ENCODE measurements around the gene MACROD2. TPM values are rescaled to one million over a fixed set of nuclear protein-coding genes. Genes with fewer than 3 reads are reported as not detected.

The MACROD2 gene
- total and polyA plus RNA-seq, 2 experiments from 2014 or later: 2.8 to 4.3 TPM

DNA sequence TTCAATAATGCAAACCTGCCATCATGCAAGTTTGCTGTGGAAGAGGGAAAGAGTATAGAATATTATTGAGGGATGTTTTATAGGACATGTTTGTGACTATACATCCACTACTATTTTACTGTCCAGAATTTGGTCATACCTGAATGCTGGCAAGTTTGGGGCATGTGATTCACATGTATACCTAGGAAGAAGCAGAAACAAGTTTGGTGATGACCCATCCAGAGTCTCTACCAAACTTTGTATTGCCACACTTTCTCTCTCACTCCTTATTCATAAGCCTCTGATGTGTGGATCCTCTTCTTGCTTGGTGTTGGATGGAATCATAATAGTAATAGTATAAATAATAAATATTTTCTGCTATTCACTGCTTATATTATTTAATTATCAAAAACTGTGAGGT is 450.6 kb downstream of the MACROD2 start:
- DNase-seq (ENCODE audit: low spot score) (no peak), ATAC-seq (no peak)
- TF ChIP-seq CREB1 (CRISPR knock-in tag; IDR thresholded peaks at IDR 0.05; ENCODE audit: low read depth) (no peak), STAT1 (IDR thresholded peaks at IDR 0.05; ENCODE audit: unreplicated experiment) (no peak), JUNB (IDR thresholded peaks at IDR 0.05; ENCODE audit: unreplicated experiment) (no peak), NANOG (IDR thresholded peaks at IDR 0.05; ENCODE audit: borderline replicate concordance) (no peak), ZNF114 (CRISPR knock-in tag; IDR thresholded peaks at IDR 0.05) (no peak), ZNF331 (CRISPR knock-in tag; IDR thresholded peaks at IDR 0.05; ENCODE audit: low read depth) (no peak), EZH2phosphoT487 (IDR thresholded peaks at IDR 0.05; ENCODE audit: unreplicated experiment) (no peak), EZH2 (IDR thresholded peaks at IDR 0.05; ENCODE audit: low read depth, unreplicated experiment) (no peak), POLR2AphosphoS5 (IDR thresholded peaks at IDR 0.05; ENCODE audit: low read depth) (no peak)
- TF ChIP-seq, protein P1, sequence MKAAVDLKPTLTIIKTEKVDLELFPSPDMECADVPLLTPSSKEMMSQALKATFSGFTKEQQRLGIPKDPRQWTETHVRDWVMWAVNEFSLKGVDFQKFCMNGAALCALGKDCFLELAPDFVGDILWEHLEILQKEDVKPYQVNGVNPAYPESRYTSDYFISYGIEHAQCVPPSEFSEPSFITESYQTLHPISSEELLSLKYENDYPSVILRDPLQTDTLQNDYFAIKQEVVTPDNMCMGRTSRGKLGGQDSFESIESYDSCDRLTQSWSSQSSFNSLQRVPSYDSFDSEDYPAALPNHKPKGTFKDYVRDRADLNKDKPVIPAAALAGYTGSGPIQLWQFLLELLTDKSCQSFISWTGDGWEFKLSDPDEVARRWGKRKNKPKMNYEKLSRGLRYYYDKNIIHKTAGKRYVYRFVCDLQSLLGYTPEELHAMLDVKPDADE (IDR thresholded peaks at IDR 0.05): no peak
- TF ChIP-seq, protein P2, sequence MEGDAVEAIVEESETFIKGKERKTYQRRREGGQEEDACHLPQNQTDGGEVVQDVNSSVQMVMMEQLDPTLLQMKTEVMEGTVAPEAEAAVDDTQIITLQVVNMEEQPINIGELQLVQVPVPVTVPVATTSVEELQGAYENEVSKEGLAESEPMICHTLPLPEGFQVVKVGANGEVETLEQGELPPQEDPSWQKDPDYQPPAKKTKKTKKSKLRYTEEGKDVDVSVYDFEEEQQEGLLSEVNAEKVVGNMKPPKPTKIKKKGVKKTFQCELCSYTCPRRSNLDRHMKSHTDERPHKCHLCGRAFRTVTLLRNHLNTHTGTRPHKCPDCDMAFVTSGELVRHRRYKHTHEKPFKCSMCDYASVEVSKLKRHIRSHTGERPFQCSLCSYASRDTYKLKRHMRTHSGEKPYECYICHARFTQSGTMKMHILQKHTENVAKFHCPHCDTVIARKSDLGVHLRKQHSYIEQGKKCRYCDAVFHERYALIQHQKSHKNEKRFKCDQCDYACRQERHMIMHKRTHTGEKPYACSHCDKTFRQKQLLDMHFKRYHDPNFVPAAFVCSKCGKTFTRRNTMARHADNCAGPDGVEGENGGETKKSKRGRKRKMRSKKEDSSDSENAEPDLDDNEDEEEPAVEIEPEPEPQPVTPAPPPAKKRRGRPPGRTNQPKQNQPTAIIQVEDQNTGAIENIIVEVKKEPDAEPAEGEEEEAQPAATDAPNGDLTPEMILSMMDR (conservative IDR thresholded peaks at IDR 0.05; ENCODE audit: low read depth in 2 of 2): no peak
- TF ChIP-seq, protein P3, sequence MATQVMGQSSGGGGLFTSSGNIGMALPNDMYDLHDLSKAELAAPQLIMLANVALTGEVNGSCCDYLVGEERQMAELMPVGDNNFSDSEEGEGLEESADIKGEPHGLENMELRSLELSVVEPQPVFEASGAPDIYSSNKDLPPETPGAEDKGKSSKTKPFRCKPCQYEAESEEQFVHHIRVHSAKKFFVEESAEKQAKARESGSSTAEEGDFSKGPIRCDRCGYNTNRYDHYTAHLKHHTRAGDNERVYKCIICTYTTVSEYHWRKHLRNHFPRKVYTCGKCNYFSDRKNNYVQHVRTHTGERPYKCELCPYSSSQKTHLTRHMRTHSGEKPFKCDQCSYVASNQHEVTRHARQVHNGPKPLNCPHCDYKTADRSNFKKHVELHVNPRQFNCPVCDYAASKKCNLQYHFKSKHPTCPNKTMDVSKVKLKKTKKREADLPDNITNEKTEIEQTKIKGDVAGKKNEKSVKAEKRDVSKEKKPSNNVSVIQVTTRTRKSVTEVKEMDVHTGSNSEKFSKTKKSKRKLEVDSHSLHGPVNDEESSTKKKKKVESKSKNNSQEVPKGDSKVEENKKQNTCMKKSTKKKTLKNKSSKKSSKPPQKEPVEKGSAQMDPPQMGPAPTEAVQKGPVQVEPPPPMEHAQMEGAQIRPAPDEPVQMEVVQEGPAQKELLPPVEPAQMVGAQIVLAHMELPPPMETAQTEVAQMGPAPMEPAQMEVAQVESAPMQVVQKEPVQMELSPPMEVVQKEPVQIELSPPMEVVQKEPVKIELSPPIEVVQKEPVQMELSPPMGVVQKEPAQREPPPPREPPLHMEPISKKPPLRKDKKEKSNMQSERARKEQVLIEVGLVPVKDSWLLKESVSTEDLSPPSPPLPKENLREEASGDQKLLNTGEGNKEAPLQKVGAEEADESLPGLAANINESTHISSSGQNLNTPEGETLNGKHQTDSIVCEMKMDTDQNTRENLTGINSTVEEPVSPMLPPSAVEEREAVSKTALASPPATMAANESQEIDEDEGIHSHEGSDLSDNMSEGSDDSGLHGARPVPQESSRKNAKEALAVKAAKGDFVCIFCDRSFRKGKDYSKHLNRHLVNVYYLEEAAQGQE (IDR thresholded peaks at IDR 0.05; ENCODE audit: unreplicated experiment): no peak
- TF ChIP-seq, protein P4, sequence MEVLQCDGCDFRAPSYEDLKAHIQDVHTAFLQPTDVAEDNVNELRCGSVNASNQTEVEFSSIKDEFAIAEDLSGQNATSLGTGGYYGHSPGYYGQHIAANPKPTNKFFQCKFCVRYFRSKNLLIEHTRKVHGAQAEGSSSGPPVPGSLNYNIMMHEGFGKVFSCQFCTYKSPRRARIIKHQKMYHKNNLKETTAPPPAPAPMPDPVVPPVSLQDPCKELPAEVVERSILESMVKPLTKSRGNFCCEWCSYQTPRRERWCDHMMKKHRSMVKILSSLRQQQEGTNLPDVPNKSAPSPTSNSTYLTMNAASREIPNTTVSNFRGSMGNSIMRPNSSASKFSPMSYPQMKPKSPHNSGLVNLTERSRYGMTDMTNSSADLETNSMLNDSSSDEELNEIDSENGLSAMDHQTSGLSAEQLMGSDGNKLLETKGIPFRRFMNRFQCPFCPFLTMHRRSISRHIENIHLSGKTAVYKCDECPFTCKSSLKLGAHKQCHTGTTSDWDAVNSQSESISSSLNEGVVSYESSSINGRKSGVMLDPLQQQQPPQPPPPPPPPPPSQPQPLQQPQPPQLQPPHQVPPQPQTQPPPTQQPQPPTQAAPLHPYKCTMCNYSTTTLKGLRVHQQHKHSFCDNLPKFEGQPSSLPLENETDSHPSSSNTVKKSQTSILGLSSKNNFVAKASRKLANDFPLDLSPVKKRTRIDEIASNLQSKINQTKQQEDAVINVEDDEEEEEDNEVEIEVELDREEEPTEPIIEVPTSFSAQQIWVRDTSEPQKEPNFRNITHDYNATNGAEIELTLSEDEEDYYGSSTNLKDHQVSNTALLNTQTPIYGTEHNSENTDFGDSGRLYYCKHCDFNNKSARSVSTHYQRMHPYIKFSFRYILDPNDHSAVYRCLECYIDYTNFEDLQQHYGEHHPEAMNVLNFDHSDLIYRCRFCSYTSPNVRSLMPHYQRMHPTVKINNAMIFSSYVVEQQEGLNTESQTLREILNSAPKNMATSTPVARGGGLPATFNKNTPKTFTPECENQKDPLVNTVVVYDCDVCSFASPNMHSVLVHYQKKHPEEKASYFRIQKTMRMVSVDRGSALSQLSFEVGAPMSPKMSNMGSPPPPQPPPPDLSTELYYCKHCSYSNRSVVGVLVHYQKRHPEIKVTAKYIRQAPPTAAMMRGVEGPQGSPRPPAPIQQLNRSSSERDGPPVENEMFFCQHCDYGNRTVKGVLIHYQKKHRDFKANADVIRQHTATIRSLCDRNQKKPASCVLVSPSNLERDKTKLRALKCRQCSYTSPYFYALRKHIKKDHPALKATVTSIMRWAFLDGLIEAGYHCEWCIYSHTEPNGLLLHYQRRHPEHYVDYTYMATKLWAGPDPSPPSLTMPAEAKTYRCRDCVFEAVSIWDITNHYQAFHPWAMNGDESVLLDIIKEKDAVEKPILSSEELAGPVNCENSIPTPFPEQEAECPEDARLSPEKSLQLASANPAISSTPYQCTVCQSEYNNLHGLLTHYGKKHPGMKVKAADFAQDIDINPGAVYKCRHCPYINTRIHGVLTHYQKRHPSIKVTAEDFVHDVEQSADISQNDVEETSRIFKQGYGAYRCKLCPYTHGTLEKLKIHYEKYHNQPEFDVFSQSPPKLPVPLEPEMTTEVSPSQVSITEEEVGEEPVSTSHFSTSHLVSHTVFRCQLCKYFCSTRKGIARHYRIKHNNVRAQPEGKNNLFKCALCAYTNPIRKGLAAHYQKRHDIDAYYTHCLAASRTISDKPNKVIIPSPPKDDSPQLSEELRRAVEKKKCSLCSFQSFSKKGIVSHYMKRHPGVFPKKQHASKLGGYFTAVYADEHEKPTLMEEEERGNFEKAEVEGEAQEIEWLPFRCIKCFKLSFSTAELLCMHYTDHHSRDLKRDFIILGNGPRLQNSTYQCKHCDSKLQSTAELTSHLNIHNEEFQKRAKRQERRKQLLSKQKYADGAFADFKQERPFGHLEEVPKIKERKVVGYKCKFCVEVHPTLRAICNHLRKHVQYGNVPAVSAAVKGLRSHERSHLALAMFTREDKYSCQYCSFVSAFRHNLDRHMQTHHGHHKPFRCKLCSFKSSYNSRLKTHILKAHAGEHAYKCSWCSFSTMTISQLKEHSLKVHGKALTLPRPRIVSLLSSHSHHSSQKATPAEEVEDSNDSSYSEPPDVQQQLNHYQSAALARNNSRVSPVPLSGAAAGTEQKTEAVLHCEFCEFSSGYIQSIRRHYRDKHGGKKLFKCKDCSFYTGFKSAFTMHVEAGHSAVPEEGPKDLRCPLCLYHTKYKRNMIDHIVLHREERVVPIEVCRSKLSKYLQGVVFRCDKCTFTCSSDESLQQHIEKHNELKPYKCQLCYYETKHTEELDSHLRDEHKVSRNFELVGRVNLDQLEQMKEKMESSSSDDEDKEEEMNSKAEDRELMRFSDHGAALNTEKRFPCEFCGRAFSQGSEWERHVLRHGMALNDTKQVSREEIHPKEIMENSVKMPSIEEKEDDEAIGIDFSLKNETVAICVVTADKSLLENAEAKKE (CRISPR knock-in tag; IDR thresholded peaks at IDR 0.05): no peak
- Histone ChIP-seq H3K36me3 (ENCODE audit: insufficient read depth) (no peaks in the 10 kb centered on the region), H4K20me1 (replicated peaks; ENCODE audit: insufficient read depth) (no peaks in the 10 kb centered on the region), H3K9me2 (ENCODE audit: insufficient read depth) (0 out of 2 replicates have a peak, but pooled peaks cover 8% of the 10 kb centered on the region), H3K4me1 (ENCODE audit: insufficient read depth) (no peaks in the 10 kb centered on the region; the same call in 1 of the 2 replicates), H3K4me3 (no peak overlapping the region), H3K4me2 (no peak overlapping the region), H2AFZ (no peak overlapping the region), H3K79me2 (replicated peaks; ENCODE audit: insufficient read depth) (no peaks in the 10 kb centered on the region), H3K27ac (ENCODE audit: low read depth) (no peak overlapping the region), H3F3A (replicated peaks; ENCODE audit: low read depth) (no peaks in the 10 kb centered on the region), H3K27me3 (ENCODE audit: insufficient read depth) (no peaks in the 10 kb centered on the region)
- peaks cover 5% of the 10 kb centered on the region; the same call in 2 of the 3 replicates for H3K4me1 Mint-ChIP-seq
- no peaks in the 10 kb centered on the region for H3K27me3 Mint-ChIP-seq (ENCODE audit: insufficient read depth, low read depth, poor library complexity)
- H3K36me3 Mint-ChIP-seq (ENCODE audit: low read depth): no peaks in the 10 kb centered on the region
- H3K27ac Mint-ChIP-seq: no peak overlapping the region
- H3K9me3 Mint-ChIP-seq: no peaks in the 10 kb centered on the region
- H3K4me3 Mint-ChIP-seq: no peak overlapping the region

Measured in GM23338 (cell line).